Caco-2 (cell line): ENCODE measurements around the gene WDR54. TPM values are rescaled to one million over a fixed set of nuclear protein-coding genes. Genes with fewer than 3 reads are reported as not detected.
A peak's percentile ranks its signal among the peaks of the same experiment; 100 is the strongest.
"Not testable (repeated sequence)": the region's sequence is repeated elsewhere in the genome, so short reads cannot be mapped to it uniquely, and the experiment has no call there.

Experiments
- BruUV-seq: library from RNA; stranded (reverse); fragments of 400-500 nt; replicated peaks from 2 replicates; lab custom pipeline; 2021; lab: Mats Ljungman, UMichigan
- CTCF ChIA-PET: fragments of 300-600 bp; sonication (Branson Sonifier 250); formaldehyde crosslinking; loops from one replicate; lab custom pipeline; 2022; ENCODE audit warnings: antibody characterized with exemption; lab: Charles Lee
- POLR2A ChIA-PET: fragments of 300-600 bp; sonication (Branson Sonifier 250); formaldehyde crosslinking; loops from one replicate; lab custom pipeline; 2022; ENCODE audit warnings: antibody characterized with exemption; lab: Charles Lee
- DNase-seq, 2 experiments: peaks; one replicate each; pipeline versions ENCODE4 v3.0.0 to v3.0.0-alpha.2; 2020 to 2022
- H3K27me3 ChIP-seq: replicated peaks from 2 replicates; pipeline ENCODE4 v1.6.0; 2011; ENCODE audit warnings: low read length; ENCODE audit not compliant: control insufficient read depth, insufficient read depth
- H3K36me3 ChIP-seq: 2 replicates; pipeline ENCODE4 v1.5.1; 2011; ENCODE audit warnings: low read length; ENCODE audit not compliant: control insufficient read depth, insufficient read depth
- H3K4me1 ChIP-seq: fragments of 250-450 bp; sonication (Bioruptor Pico); 2 replicates; pipeline ENCODE4 v1.5.1; 2020; ENCODE audit warnings: mild to moderate bottlenecking
- H3K4me3 ChIP-seq: 2 replicates; pipeline ENCODE4 v1.5.1; 2011; ENCODE audit warnings: low read depth, mild to moderate bottlenecking, control low read depth, low read length
- H3K9me3 ChIP-seq: fragments of 250-450 bp; sonication (Bioruptor Pico); 2 replicates; pipeline ENCODE4 v1.5.1; 2020; ENCODE audit warnings: mild to moderate bottlenecking, moderate library complexity
- H3K27ac Mint-ChIP-seq: one replicate; pipeline ENCODE4 v1.8.0; 2022; ENCODE audit warnings: mixed read lengths; ENCODE audit not compliant: unreplicated experiment
- H3K27me3 Mint-ChIP-seq: one replicate; pipeline ENCODE4 v1.8.0; 2022; ENCODE audit warnings: mixed read lengths; ENCODE audit not compliant: insufficient read depth, unreplicated experiment
- H3K36me3 Mint-ChIP-seq: one replicate; pipeline ENCODE4 v1.8.0; 2022; ENCODE audit warnings: mild to moderate bottlenecking, mixed read lengths; ENCODE audit not compliant: insufficient read depth, unreplicated experiment
- H3K4me1 Mint-ChIP-seq: one replicate; pipeline ENCODE4 v1.8.0; 2022; ENCODE audit warnings: low read depth, mixed read lengths; ENCODE audit not compliant: unreplicated experiment
- H3K4me3 Mint-ChIP-seq: one replicate; pipeline ENCODE4 v1.8.0; 2022; ENCODE audit warnings: mild to moderate bottlenecking, moderate library complexity, mixed read lengths; ENCODE audit not compliant: unreplicated experiment
- H3K9me3 Mint-ChIP-seq: one replicate; pipeline ENCODE4 v1.8.0; 2022; ENCODE audit warnings: mixed read lengths; ENCODE audit not compliant: unreplicated experiment
- CTCF ChIP-seq, 2 experiments: fragments of 200-600 bp in 1 of 2; IDR thresholded peaks; 1 replicate in 1 of 2; 2 replicates in 1 of 2; pipeline versions ENCODE4 v1.5.1 to v1.8.0; 2011 to 2022; ENCODE audit warnings: antibody characterized with exemption in 1 of 2, control low read depth in 1 of 2, inconsistent platforms in 1 of 2, low read depth in 1 of 2, low read length in 1 of 2, mild to moderate bottlenecking in 1 of 2, moderate library complexity in 1 of 2; ENCODE audit not compliant: insufficient read depth in 1 of 2, severe bottlenecking in 1 of 2, unreplicated experiment in 1 of 2
- intact Hi-C: fragments of 100-400 bp; cut with micrococcal nuclease; formaldehyde crosslinking; loops from one replicate; pipeline ENCODE4 v1.10.0; 2022; ENCODE audit not compliant: unreplicated experiment
- total RNA-seq: library from RNA; stranded (reverse); gene quantifications from 2 replicates; pipeline ENCODE4 v1.2.3, GENCODE V29; 2022

WDR54 gene
- total RNA-seq, 1 experiment from 2014 or later: 9.9 TPM

GRCh38 chr2:74458938-74459363, 37.4 kb downstream of the WDR54 start:
- peaks cover 10% of the 10 kb centered on the region; the same call in 1 of the 2 replicates for H3K4me1 ChIP-seq
- DNase-seq: no peak
- Mint-ChIP-seq H3K4me3 (peak overlapping the region; percentile 95), H3K27ac (peak overlapping the region; percentile 74), H3K36me3 (peaks cover 71% of the 10 kb centered on the region), H3K9me3 (no peaks in the 10 kb centered on the region), H3K4me1 (peaks cover 41% of the 10 kb centered on the region), H3K27me3 (no peaks in the 10 kb centered on the region)
- H3K9me3 ChIP-seq: no peaks in the 10 kb centered on the region
- no peak for TF ChIP-seq CTCF (IDR thresholded peaks at IDR 0.05; ENCODE audit: insufficient read depth in 1 of 2, low read depth in 1 of 2, low read length in 1 of 2, severe bottlenecking in 1 of 2, unreplicated experiment in 1 of 2)
- POLR2A ChIA-PET: interaction anchor here (0.7 to 2.7 kb wide), 10 partner anchors 8 to 630 kb away, joined by 3 to 24 read pairs (median 6); partner anchors contain the start of genes AUP1, HTRA2, MRPL53 and STAMBP
- no TSS peak for BruUV-seq
- no peaks in the 10 kb centered on the region for H3K27me3 ChIP-seq
- CTCF ChIA-PET: interaction anchor here (0.5 to 1.6 kb wide), 7 partner anchors 8 to 68 kb away, joined by 3 to 8 read pairs (median 6); partner anchors contain the start of genes CCDC142, MRPL53 and TTC31
- intact Hi-C loops: loop anchor here (1.0 to 2.0 kb wide), 5 partner anchors 7 to 48 kb away; partner anchors contain the start of genes MRPL53, PCGF1 and TTC31
- H3K4me3 ChIP-seq: peak overlapping the region; percentile 45
- H3K36me3 ChIP-seq: peaks cover 4% of the 10 kb centered on the region

- H3K4me1 ChIP-seq, H3K27me3 ChIP-seq, DNase-seq, H3K9me3 ChIP-seq, BruUV-seq, H3K9me3 Mint-ChIP-seq, H3K27me3 Mint-ChIP-seq, H3K36me3 ChIP-seq, CTCF ChIA-PET: not testable (repeated sequence)
- Mint-ChIP-seq H3K36me3 (peaks cover 71% of the 10 kb centered on the region), H3K4me3 (peak overlapping the region; percentile 95), H3K4me1 (peaks cover 37% of the 10 kb centered on the region), H3K27ac (peak overlapping the region; percentile 74)
- intact Hi-C loops: loop anchor here (2.0 kb wide), 1 partner anchor 47 kb away; the partner anchor contains the start of gene PCGF1
- POLR2A ChIA-PET: interaction anchor here (2.0 to 2.7 kb wide), 2 partner anchors 14 to 17 kb away, joined by 20 read pairs; partner anchors contain the start of gene MRPL53
- peak overlapping the region; percentile 45 for H3K4me3 ChIP-seq
Measured at GRCh38 chr2:74459503-74460118, 38.1 kb downstream of the WDR54 start.

- POLR2A ChIA-PET: interaction anchor here (0.6 kb wide), 1 partner anchor 1206 kb away, joined by 4 read pairs; no protein-coding TSS in a partner anchor
- H3K4me1 Mint-ChIP-seq: peaks cover 32% of the 10 kb centered on the region
- H3K27me3 Mint-ChIP-seq, DNase-seq, H3K9me3 Mint-ChIP-seq, intact Hi-C loops, H3K4me1 ChIP-seq, H3K9me3 ChIP-seq, BruUV-seq, H3K4me3 ChIP-seq, CTCF ChIA-PET, H3K36me3 ChIP-seq, H3K27me3 ChIP-seq: not testable (repeated sequence)
- H3K36me3 Mint-ChIP-seq: peaks cover 67% of the 10 kb centered on the region
- peak overlapping the region; percentile 95 for H3K4me3 Mint-ChIP-seq
- peak overlapping the region; percentile 74 for H3K27ac Mint-ChIP-seq
Measured at GRCh38 chr2:74460187-74460586, 38.7 kb downstream of the WDR54 start.
